Activated CD4-positive, alpha-beta T cell treated with anti-CD3 and anti-CD28 coated beads, Interleukin-2, amount 10 ng/mL, durations not matched to agents 24 days and 14 days (primary cell): ENCODE data around the gene SLC4A11. TPM values are rescaled to one million over a fixed set of nuclear protein-coding genes. Genes with fewer than 3 reads are reported as not detected.

Experiments used
- total RNA-seq: library from RNA; stranded (reverse); gene quantifications from 2 replicates; pipeline ENCODE4 v1.2.3, GENCODE V29; 2022

SLC4A11 gene
- total RNA-seq, 1 donor from 2014 or later: 2.4 TPM

Other genes with a start within 250 kb of the SLC4A11 start
- 1.7 and 2.7 TPM in 2 replicates for gene GNRH2, start 195.6 kb downstream of the SLC4A11 start, total RNA-seq
- gene MRPS26, start 193.1 kb downstream of the SLC4A11 start, total RNA-seq: 123 and 130 TPM in 2 replicates
- gene OXT, start 167.6 kb downstream of the SLC4A11 start, total RNA-seq: 0.73 TPM in 1 of 2 replicates, not detected in the other
- gene AVP, start 154.5 kb downstream of the SLC4A11 start, total RNA-seq: not detected in 2 replicates
- gene FASTKD5, start 79.3 kb downstream of the SLC4A11 start, total RNA-seq: 24.8 and 26.0 TPM in 2 replicates
- 6.7 and 7.2 TPM in 2 replicates for gene UBOX5, start 79.3 kb downstream of the SLC4A11 start, total RNA-seq
- 0.54 and 0.69 TPM in 2 replicates for gene LZTS3, start 65.6 kb downstream of the SLC4A11 start, total RNA-seq
- 59.0 and 70.0 TPM in 2 replicates for gene DDRGK1, start 34.5 kb downstream of the SLC4A11 start, total RNA-seq
- 102 and 103 TPM in 2 replicates for gene ITPA, start 29.7 kb downstream of the SLC4A11 start, total RNA-seq
- gene DNAAF9, start 168.5 kb upstream of the SLC4A11 start, total RNA-seq: 0.84 and 1.0 TPM in 2 replicates
- gene ATRN, start 231.8 kb upstream of the SLC4A11 start, total RNA-seq: 11.8 and 12.1 TPM in 2 replicates